GM23248 (cell line): ENCODE results near the gene SKI.

Source experiments
- EZH2 ChIP-seq: fragments of 200-600 bp; sonication (generic); IDR thresholded peaks from 2 replicates; pipeline ENCODE4 v1.6.1; 2018; ENCODE audit warnings: antibody characterized with exemption, mild to moderate bottlenecking; ENCODE audit not compliant: insufficient read depth, poor library complexity, severe bottlenecking
- EZH2phosphoT487 ChIP-seq: fragments of 200-600 bp; sonication (generic); IDR thresholded peaks from 2 replicates; pipeline ENCODE4 v1.6.1; 2018; ENCODE audit warnings: antibody characterized with exemption, moderate library complexity, mild to moderate bottlenecking, low read depth; ENCODE audit not compliant: insufficient read depth

DNA sequence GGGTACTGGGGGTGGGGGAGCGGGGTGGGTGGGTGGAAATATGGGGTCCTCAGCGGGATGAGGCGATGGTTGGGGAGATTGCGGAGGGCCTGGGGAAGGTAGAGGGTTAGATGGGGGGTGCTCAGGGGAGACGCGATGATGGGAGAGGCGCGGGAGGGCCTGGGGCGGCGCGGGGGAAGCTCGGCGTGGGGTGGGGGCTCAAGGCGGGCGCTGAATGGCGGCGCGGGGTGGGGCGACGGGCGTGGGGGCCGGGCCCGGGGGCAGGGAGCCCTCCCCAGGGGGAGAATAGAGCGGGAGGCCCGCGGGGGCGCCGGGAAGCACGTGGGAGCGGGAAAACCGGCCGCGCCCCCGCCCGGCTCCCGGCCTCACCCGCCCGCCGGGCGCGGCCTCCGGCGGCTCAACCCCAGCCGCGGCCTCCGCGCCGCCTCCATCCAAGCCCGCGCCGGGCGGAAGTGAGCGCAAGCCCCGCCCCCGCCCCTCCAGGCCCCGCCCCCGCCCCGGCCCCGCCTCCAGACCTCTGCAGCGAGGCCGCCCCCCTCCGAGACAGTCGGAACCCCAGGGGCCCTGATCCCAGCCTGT, 33.7 kb upstream of the SKI start, which contains the start of gene FAAP20:
- TF ChIP-seq EZH2 (no peak), EZH2phosphoT487 (no peak)
